Bronchial epithelial cell (primary cell): Measurements from ENCODE around the gene TRIM2. TPM values are rescaled to one million over a fixed set of nuclear protein-coding genes. Genes with fewer than 3 reads are reported as not detected.

Experiments used
- DNase-seq: peaks from one replicate; pipeline ENCODE4 v3.0.0-alpha.2; 2010; ENCODE audit warnings: low read depth
- FAIRE-seq: peaks from 2 replicates; lab custom pipeline; 2011; peaks lifted over from hg19 to GRCh38; lab: Jason Lieb, UNC
- H3K27me3 ChIP-seq: 2 replicates; pipeline ENCODE4 v1.5.1; 2011; ENCODE audit warnings: low read length; ENCODE audit not compliant: control insufficient read depth, insufficient read depth
- H3K36me3 ChIP-seq: 2 replicates; pipeline ENCODE4 v1.5.1; 2011; ENCODE audit warnings: low read length; ENCODE audit not compliant: control insufficient read depth, insufficient read depth
- H3K4me3 ChIP-seq: 2 replicates; pipeline ENCODE4 v1.5.1; 2011; ENCODE audit warnings: mild to moderate bottlenecking, low read depth, low read length, control low read depth
- total RNA-seq: library from RNA; depleted of rRNA; stranded (reverse); fragments of >200 nt; gene quantifications from 2 replicates; pipeline ENCODE4 v1.2.1, GENCODE V29; 2014
- TF ChIP-seq, protein P1 (sequence below): IDR thresholded peaks from 2 replicates; pipeline ENCODE4 v1.5.1; 2011; ENCODE audit warnings: mild to moderate bottlenecking, moderate library complexity, low read length, control low read depth, inconsistent platforms; ENCODE audit not compliant: insufficient read depth, severe bottlenecking

TRIM2 gene
- total RNA-seq, 1 donor from 2014 or later: 7.1 TPM

DNA sequence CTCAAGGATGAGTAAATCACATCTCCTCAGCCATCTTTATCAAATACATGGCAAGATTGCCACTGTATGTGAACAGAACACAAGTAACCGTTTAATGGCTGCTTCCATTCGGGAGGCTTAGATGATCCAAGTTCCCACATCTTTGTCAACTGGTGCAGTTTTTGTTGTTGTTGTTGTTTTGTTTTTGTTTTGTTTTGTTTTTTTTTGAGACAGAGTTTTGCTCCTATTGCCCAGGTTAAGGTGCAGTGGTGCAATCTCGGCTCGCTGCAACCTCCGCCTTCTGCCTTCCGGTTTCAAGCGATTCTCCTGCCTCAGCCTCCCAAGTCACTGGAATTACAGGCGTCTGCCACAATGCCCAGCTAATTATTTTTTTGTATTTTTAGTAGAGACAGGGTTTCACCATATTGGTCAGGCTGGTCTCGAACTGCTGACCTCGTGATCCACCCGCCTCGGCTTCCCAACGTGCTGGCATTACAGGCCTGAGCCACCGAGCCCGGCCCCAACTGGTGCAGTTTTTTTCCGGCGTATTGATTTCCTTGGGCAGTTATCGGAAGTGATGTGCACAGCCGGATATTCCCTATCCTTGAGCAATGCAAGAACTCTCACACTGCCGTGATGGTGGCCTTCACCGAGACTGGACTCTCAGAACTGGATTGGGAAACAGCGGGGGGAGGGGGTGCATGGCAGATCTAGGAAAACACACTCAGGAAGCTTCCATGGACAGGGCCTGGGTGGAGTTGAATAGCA lies 29.2 kb upstream of the TRIM2 start:
- no peak for DNase-seq
- TF ChIP-seq, protein P1, sequence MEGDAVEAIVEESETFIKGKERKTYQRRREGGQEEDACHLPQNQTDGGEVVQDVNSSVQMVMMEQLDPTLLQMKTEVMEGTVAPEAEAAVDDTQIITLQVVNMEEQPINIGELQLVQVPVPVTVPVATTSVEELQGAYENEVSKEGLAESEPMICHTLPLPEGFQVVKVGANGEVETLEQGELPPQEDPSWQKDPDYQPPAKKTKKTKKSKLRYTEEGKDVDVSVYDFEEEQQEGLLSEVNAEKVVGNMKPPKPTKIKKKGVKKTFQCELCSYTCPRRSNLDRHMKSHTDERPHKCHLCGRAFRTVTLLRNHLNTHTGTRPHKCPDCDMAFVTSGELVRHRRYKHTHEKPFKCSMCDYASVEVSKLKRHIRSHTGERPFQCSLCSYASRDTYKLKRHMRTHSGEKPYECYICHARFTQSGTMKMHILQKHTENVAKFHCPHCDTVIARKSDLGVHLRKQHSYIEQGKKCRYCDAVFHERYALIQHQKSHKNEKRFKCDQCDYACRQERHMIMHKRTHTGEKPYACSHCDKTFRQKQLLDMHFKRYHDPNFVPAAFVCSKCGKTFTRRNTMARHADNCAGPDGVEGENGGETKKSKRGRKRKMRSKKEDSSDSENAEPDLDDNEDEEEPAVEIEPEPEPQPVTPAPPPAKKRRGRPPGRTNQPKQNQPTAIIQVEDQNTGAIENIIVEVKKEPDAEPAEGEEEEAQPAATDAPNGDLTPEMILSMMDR: no peak
- no peak overlapping the region for H3K4me3 ChIP-seq
- no peaks in the 10 kb centered on the region for H3K36me3 ChIP-seq
- no peak for FAIRE-seq
- H3K27me3 ChIP-seq: no peaks in the 10 kb centered on the region

DNA sequence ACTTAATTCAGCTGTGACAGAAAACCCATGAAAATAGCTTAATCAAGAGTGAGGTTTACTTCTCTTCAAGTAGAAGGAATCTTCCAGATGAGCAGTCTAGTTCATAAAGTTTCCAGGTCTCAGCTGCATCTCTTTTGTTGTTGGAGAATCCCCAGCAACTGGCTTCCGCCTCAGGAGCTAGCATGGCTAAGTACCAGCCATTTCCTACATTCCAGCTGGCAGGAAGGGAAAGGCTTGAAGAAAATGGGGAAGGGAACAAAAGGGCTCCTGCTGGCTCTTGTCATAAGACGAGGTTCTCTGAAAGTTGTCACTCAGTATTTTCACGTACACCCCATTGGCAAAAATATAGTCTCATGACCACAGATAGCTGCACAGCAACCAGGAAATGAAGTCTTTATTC lies 27.3 kb upstream of the TRIM2 start:
- H3K27me3 ChIP-seq: no peaks in the 10 kb centered on the region
- FAIRE-seq (no peak), DNase-seq (no peak)
- no peaks in the 10 kb centered on the region for H3K36me3 ChIP-seq
- no peak overlapping the region for H3K4me3 ChIP-seq
- TF ChIP-seq, protein P1: no peak

DNA sequence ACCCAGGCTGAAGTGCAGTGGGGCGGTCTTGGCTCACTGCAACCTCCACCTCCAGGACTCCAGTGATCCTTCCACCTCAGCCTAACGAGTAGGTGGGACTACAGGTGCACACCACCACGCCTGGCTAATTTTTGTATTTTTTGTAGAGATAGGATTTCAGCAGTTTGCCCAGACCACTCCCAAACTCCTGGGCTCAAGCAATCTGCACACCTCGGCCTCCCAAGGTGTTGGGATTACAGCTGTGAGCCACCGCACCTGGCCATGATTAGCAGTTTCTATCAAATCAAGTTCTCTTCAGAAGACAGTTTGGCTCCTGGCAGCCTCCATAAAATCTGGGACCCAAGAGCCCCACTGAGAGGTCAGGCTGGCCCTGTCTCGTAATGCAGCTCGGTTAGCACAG lies 26.4 kb upstream of the TRIM2 start:
- FAIRE-seq (no peak), DNase-seq (no peak)
- Histone ChIP-seq H3K4me3 (no peak overlapping the region), H3K27me3 (no peaks in the 10 kb centered on the region), H3K36me3 (no peaks in the 10 kb centered on the region)
- TF ChIP-seq, protein P1: no peak

DNA sequence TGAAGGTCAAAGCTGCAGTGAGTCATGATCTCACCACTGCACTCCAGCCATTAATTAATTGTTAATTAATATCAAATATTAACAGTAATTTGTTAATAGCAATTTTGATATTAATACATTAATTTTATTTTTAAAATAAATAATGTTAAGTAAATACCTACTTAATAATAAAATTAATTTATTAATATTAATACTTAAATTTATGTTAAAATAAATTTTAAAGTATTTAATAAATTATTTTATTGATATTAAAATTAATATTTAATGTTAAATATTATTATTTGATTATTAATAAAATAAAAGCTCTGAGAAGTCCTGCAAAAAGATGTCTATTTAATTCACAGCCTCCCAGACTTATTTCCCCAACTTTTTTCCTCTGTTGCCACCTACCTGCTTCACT lies 25.1 kb upstream of the TRIM2 start:
- TF ChIP-seq, protein P1: no peak
- no peak overlapping the region for H3K4me3 ChIP-seq
- no peak for DNase-seq
- no peak for FAIRE-seq
- H3K27me3 ChIP-seq: peaks cover 3% of the 10 kb centered on the region
- no peaks in the 10 kb centered on the region for H3K36me3 ChIP-seq

DNA sequence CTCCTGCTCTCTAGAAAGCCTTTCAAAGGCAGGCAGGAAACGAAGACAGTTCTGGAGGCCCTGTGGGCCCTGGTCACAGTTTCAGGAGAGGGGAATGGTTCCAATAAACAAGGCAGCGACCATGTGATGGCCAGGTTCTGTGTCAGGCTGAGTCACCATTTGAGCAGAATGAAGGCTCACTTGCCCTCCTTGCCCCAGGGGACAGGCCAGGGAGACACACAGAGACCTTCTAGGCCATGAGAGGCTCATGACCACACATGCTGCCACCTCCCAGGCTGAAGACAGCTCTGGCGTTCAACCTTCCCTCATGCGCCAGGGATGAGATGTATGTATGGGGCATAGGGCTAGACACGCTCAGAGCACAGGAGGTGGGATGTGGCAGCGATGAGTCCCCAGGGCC lies 22.9 kb upstream of the TRIM2 start:
- DNase-seq: peak; percentile 37
- FAIRE-seq: no peak
- Histone ChIP-seq H3K4me3 (no peak overlapping the region), H3K36me3 (no peaks in the 10 kb centered on the region), H3K27me3 (peaks cover 4% of the 10 kb centered on the region)
- TF ChIP-seq, protein P1: no peak

DNA sequence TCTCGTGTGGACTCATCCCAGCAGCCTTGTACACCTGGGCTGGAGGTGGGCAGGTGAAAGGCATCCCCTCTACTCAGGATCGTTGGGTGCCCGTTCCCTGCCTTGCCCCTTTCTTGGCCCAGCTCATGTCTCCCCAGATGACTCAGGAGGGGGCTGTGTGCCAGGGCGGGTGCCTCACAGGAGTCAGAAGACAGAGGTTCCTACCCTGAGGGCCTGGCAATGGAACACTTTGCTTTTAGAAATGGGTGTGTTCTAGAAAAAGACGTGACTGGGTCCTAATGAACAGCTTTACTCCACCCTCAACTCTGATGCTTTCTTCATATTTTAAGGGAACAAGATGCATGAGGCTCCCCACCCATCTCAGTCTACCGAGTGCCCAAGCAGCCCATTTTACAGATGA lies 22.5 kb upstream of the TRIM2 start:
- FAIRE-seq (no peak), DNase-seq (peak; percentile 49)
- Histone ChIP-seq H3K27me3 (peaks cover 4% of the 10 kb centered on the region), H3K4me3 (no peak overlapping the region), H3K36me3 (no peaks in the 10 kb centered on the region)
- TF ChIP-seq, protein P1: no peak
